ENCODE results near the gene ZNF343. TPM values are rescaled to one million over a fixed set of nuclear protein-coding genes. Genes with fewer than 3 reads are reported as not detected.

Gene ZNF343
- total RNA-seq, 1 experiment from 2014 or later, result 12.0 TPM

- H3K79me2 ChIP-seq (ENCODE audit: insufficient read depth, low read length), result no peaks in the 10 kb centered on the region
- no peak overlapping the region for H3K9ac ChIP-seq (ENCODE audit: low read length)
- TF ChIP-seq ATF3 (IDR thresholded peaks at IDR 0.05), result no peak
- TF ChIP-seq SIN3A (IDR thresholded peaks at IDR 0.05; ENCODE audit: low read depth), result no peak
- no peak for TF ChIP-seq REST (IDR thresholded peaks at IDR 0.05; ENCODE audit: low read depth)
- TF ChIP-seq EZH2 (IDR thresholded peaks at IDR 0.05), result no peak
- no peak for TF ChIP-seq ZNF274 (IDR thresholded peaks at IDR 0.05; ENCODE audit: low read depth, low read length)
- TF ChIP-seq SP1 (IDR thresholded peaks at IDR 0.05; ENCODE audit: low read depth), result no peak
- DNase-seq (ENCODE audit: low read depth, low spot score), result no peak
- no peaks in the 10 kb centered on the region for H3K36me3 ChIP-seq (ENCODE audit: control insufficient read depth in 1 of 2, insufficient read depth in 2 of 2, low read length in 2 of 2)
- H4K20me1 ChIP-seq (ENCODE audit: insufficient read depth), result no peaks in the 10 kb centered on the region
- intact Hi-C loops (cut with micrococcal nuclease), result no loop called here
- POLR2A ChIA-PET, result no interaction called here
- H3K9me2 ChIP-seq (ENCODE audit: insufficient read depth), result no peaks in the 10 kb centered on the region
- H3K4me3 ChIP-seq (replicated peaks in 1 of 2; ENCODE audit: low read depth in 1 of 2, low read length in 2 of 2), result no peak overlapping the region
- no peak overlapping the region for H2AFZ ChIP-seq (ENCODE audit: low read depth, low read length, poor library complexity, severe bottlenecking)
- no peak overlapping the region for H3K27ac ChIP-seq (ENCODE audit: low read depth, low read length)
- no peak overlapping the region for H3K4me2 ChIP-seq (ENCODE audit: low read length)
- BruUV-seq (replicated peaks), result no TSS peak
- RAD21 ChIA-PET (ENCODE audit: low non-redundant PET in 1 of 2, low total read pairs in 2 of 2, uncharacterized antibody in 2 of 2, unreplicated experiment in 2 of 2), result no interaction called here
- H3K9me3 ChIP-seq (ENCODE audit: control insufficient read depth in 1 of 2, insufficient read depth in 1 of 2, low read depth in 1 of 2, low read length in 2 of 2), result no peaks in the 10 kb centered on the region
- peaks cover 15% of the 10 kb centered on the region; the same call in 1 of the 2 replicates for H3K27me3 ChIP-seq (ENCODE audit: insufficient read depth, low read length)
- no peak for ATAC-seq
- CTCF ChIA-PET, result interaction anchor here (3.8 kb wide), 1 partner anchor 16 kb away, joined by 22 read pairs; no protein-coding TSS in a partner anchor
- no peaks in the 10 kb centered on the region for H3K4me1 ChIP-seq (ENCODE audit: control insufficient read depth in 1 of 2, insufficient read depth in 2 of 2, low read length in 2 of 2)
Measured at GRCh38 chr20:2538356-2538755, 29.6 kb upstream of the ZNF343 start.

GRCh38 chr20:2537101-2537500 lies 28.4 kb upstream of the ZNF343 start:
- H2AFZ ChIP-seq (ENCODE audit: low read depth, low read length, poor library complexity, severe bottlenecking), result no peak overlapping the region
- TF ChIP-seq JUND (IDR thresholded peaks at IDR 0.05) (no peak), RAD21 (IDR thresholded peaks at IDR 0.05; ENCODE audit: low read depth) (no peak), SRF (IDR thresholded peaks at IDR 0.05; ENCODE audit: low read depth) (no peak), POLR2A (IDR thresholded peaks at IDR 0.05; ENCODE audit: borderline replicate concordance, extremely low read depth, insufficient read depth, insufficient read length) (no peak), EGR1 (IDR thresholded peaks at IDR 0.05; ENCODE audit: low read depth) (no peak), ATF3 (IDR thresholded peaks at IDR 0.05) (no peak), ZBTB33 (IDR thresholded peaks at IDR 0.05; ENCODE audit: extremely low read depth, insufficient replicate concordance, low read length) (no peak), MAX (IDR thresholded peaks at IDR 0.05) (no peak)
- no peaks in the 10 kb centered on the region for H3K36me3 ChIP-seq (ENCODE audit: control insufficient read depth in 1 of 2, insufficient read depth in 2 of 2, low read length in 2 of 2)
- intact Hi-C loops (cut with micrococcal nuclease), result no loop called here
- H3K4me2 ChIP-seq (ENCODE audit: low read length), result no peak overlapping the region
- ChIA-PET CTCF (interaction anchor here (1.5 to 3.8 kb wide), 2 partner anchors 13 to 15 kb away, joined by 3 to 22 read pairs; no protein-coding TSS in a partner anchor), RAD21 (ENCODE audit: low non-redundant PET in 1 of 2, low total read pairs in 2 of 2, uncharacterized antibody in 2 of 2, unreplicated experiment in 2 of 2) (no interaction called here), POLR2A (no interaction called here)
- H4K20me1 ChIP-seq (ENCODE audit: insufficient read depth), result no peaks in the 10 kb centered on the region
- H3K27me3 ChIP-seq (ENCODE audit: insufficient read depth, low read length), result peaks cover 15% of the 10 kb centered on the region; the same call in 1 of the 2 replicates
- H3K9ac ChIP-seq (ENCODE audit: low read length), result no peak overlapping the region
- ATAC-seq (no peak), DNase-seq (ENCODE audit: low read depth, low spot score) (no peak)
- H3K9me2 ChIP-seq (ENCODE audit: insufficient read depth), result no peaks in the 10 kb centered on the region
- no peak overlapping the region for H3K4me3 ChIP-seq (replicated peaks in 1 of 2; ENCODE audit: low read depth in 1 of 2, low read length in 2 of 2)
- no peaks in the 10 kb centered on the region for H3K9me3 ChIP-seq (ENCODE audit: control insufficient read depth in 1 of 2, insufficient read depth in 1 of 2, low read depth in 1 of 2, low read length in 2 of 2)
- no peak overlapping the region for H3K27ac ChIP-seq (ENCODE audit: low read depth, low read length)
- no peaks in the 10 kb centered on the region for H3K79me2 ChIP-seq (ENCODE audit: insufficient read depth, low read length)
- H3K4me1 ChIP-seq (ENCODE audit: control insufficient read depth in 1 of 2, insufficient read depth in 2 of 2, low read length in 2 of 2), result no peaks in the 10 kb centered on the region
- BruUV-seq (replicated peaks), result no TSS peak
